NCI-H2029 (cell line): ENCODE data around the gene TOMM6.
A peak's percentile ranks its signal among the peaks of the same experiment; 100 is the strongest.
"Not testable (repeated sequence)": the region's sequence is repeated elsewhere in the genome, so short reads cannot be mapped to it uniquely, and the experiment has no call there.

Source experiments
- DNase-seq: peaks from one replicate; lab custom pipeline; 2025; lab: John Stamatoyannopoulos, UW

Gene TOMM6

GRCh38 chr6:41785254-41785653, 2.2 kb upstream of the TOMM6 start:
- no peak for DNase-seq

GRCh38 chr6:41785689-41786450, 1.6 kb upstream of the TOMM6 start:
- no peak for DNase-seq

GRCh38 chr6:41786451-41787218, 859 bp upstream of the TOMM6 start:
- peak; percentile 76 for DNase-seq

- DNase-seq = no peak
Measured at GRCh38 chr6:41789390-41789724, 1.9 kb downstream of the TOMM6 start.

- DNase-seq = no peak
Measured at GRCh38 chr6:41790045-41790444, 2.6 kb downstream of the TOMM6 start.

- DNase-seq = no peak
Measured at GRCh38 chr6:41791305-41791704, 3.8 kb downstream of the TOMM6 start.

GRCh38 chr6:41791984-41792383, 4.5 kb downstream of the TOMM6 start:
- DNase-seq = no peak

GRCh38 chr6:41796474-41796873, 9.0 kb downstream of the TOMM6 start:
- no peak for DNase-seq

- DNase-seq = no peak
Measured at GRCh38 chr6:41798901-41799558, 11.5 kb downstream of the TOMM6 start.

- no peak for DNase-seq
Measured at GRCh38 chr6:41799559-41799911, 12.0 kb downstream of the TOMM6 start.

- no peak for DNase-seq
Measured at GRCh38 chr6:41801380-41801779, 13.9 kb downstream of the TOMM6 start.

- DNase-seq = no peak
Measured at GRCh38 chr6:41805830-41806774, 18.6 kb downstream of the TOMM6 start.

GRCh38 chr6:41811095-41811494, 23.6 kb downstream of the TOMM6 start:
- DNase-seq = no peak

GRCh38 chr6:41811946-41812345, 24.5 kb downstream of the TOMM6 start:
- DNase-seq = not testable (repeated sequence)

GRCh38 chr6:41813469-41813868, 26.0 kb downstream of the TOMM6 start:
- no peak for DNase-seq

- DNase-seq = no peak
Measured at GRCh38 chr6:41813956-41814355, 26.5 kb downstream of the TOMM6 start.

GRCh38 chr6:41814629-41815028, 27.1 kb downstream of the TOMM6 start:
- DNase-seq = no peak

- DNase-seq = no peak
Measured at GRCh38 chr6:41815587-41815986, 28.1 kb downstream of the TOMM6 start.

- DNase-seq = no peak
Measured at GRCh38 chr6:41818271-41819054, 31.0 kb downstream of the TOMM6 start.

GRCh38 chr6:41821266-41821665, 33.8 kb downstream of the TOMM6 start:
- DNase-seq = no peak

- no peak for DNase-seq
Measured at GRCh38 chr6:41822021-41822420, 34.5 kb downstream of the TOMM6 start.
